ENCODE measurements around the gene PRTFDC1.

DNA sequence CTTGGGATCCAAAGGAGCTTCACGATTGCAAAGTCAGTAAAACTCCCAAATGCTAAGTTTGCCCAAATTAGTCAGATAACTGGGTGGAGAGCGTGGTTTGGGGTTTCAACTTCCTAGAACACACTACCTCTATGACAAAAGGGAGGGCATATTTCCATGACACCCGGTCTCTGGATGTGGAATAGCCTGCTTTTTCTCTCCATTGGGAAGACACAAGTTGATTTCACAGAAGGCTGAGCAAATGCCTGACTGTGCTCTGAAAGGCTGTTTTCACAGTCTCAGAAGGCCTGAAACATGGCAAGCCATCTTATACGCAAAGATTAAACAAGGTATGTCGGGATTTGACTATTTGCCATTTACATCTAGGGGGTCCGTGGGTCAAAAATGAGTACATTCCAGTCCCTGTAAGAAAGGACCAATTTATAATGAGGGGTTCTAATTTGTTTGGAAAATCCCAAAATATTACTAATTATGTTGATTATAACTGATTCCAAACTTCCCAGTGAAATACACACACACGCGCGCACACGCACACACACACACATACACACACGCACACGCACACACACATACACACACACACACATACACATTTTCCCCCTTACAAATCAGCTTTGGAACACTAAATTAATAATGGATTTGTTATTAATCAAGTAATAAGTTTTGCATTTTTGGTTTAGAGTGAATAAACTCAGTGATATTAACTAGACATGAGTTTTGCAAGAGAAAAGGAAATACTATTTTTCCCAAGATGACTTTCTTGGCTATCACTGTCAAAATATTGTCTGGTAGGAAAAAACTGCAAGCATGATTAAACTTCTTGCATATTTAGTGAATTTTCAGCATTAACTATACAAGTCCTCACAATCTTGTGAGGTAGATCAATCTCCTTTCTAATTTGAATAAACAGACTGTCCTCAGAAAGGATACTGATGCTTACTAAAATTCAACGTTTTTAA is 105.0 kb downstream of the PRTFDC1 start:
- no peak for TF ChIP-seq CTCF (IDR thresholded peaks at IDR 0.05; ENCODE audit: control extremely low read depth in 1 of 3, insufficient read depth in 1 of 3, low read depth in 1 of 3, low read length in 3 of 3)
- no peak for TF ChIP-seq POLR2A (IDR thresholded peaks at IDR 0.05; ENCODE audit: control extremely low read depth in 1 of 2, low read depth in 2 of 2, low read length in 2 of 2)
- TF ChIP-seq EZH2 (IDR thresholded peaks at IDR 0.05; ENCODE audit: low read depth, low read length, severe bottlenecking), result no peak
- TF ChIP-seq ZNF274 (IDR thresholded peaks at IDR 0.05; ENCODE audit: borderline replicate concordance, extremely low read depth, low read length), result no peak
- TF ChIP-seq POLR2AphosphoS5 (IDR thresholded peaks at IDR 0.05; ENCODE audit: low read depth, low read length), result no peak
- no peak for TF ChIP-seq EGR1 (IDR thresholded peaks at IDR 0.05; ENCODE audit: borderline replicate concordance, low read depth, low read length)
- TF ChIP-seq RAD21 (IDR thresholded peaks at IDR 0.05 in 1 of 2, conservative IDR thresholded peaks at IDR 0.05 in 1 of 2; ENCODE audit: low read depth in 2 of 2, low read length in 2 of 2), result no peak
- no peak for TF ChIP-seq USF2 (IDR thresholded peaks at IDR 0.05; ENCODE audit: low read length)
- TF ChIP-seq SUZ12 (IDR thresholded peaks at IDR 0.05; ENCODE audit: low read length), result no peak
- no peak for TF ChIP-seq JUND (IDR thresholded peaks at IDR 0.05; ENCODE audit: low read length)
- no peak for TF ChIP-seq JUN (IDR thresholded peaks at IDR 0.05; ENCODE audit: low read depth, low read length)

Data from H1 (cell line).